Activated naive CD4-positive, alpha-beta T cell (primary cell): Measurements from ENCODE around the gene MYBL2.
A peak's percentile ranks its signal among the peaks of the same experiment; 100 is the strongest.

ENCODE experiments used
- DNase-seq, 4 experiments: peaks; one replicate each; lab custom pipeline; 2025; lab: John Stamatoyannopoulos, UW

Gene MYBL2

GRCh38 chr20:43723186-43723585 lies 56.3 kb downstream of the MYBL2 start:
- no peak for DNase-seq

GRCh38 chr20:43723735-43724134 lies 56.8 kb downstream of the MYBL2 start:
- DNase-seq: no peak

- no peak for DNase-seq
Measured at GRCh38 chr20:43724383-43724782, 57.5 kb downstream of the MYBL2 start.

GRCh38 chr20:43725666-43726065 lies 58.8 kb downstream of the MYBL2 start:
- no peak for DNase-seq

GRCh38 chr20:43726333-43726732 lies 59.4 kb downstream of the MYBL2 start:
- no peak for DNase-seq

- no peak for DNase-seq
Measured at GRCh38 chr20:43726811-43727338, 60.0 kb downstream of the MYBL2 start, which contains the start of gene GTSF1L. Gene GTSF1L, minus strand, starts transcription at chr20:43727002. Its CDS starts 308 bp downstream, at chr20:43726694.

- no peak for DNase-seq
Measured at GRCh38 chr20:43727980-43728590, 61.2 kb downstream of the MYBL2 start.

- DNase-seq: no peak
Measured at GRCh38 chr20:43728686-43729255, 61.9 kb downstream of the MYBL2 start.

- DNase-seq: no peak
Measured at GRCh38 chr20:43731469-43731868, 64.6 kb downstream of the MYBL2 start.

- DNase-seq: no peak
Measured at GRCh38 chr20:43731927-43732326, 65.0 kb downstream of the MYBL2 start.

GRCh38 chr20:43736588-43737158 lies 69.8 kb downstream of the MYBL2 start:
- DNase-seq: no peak

GRCh38 chr20:43737925-43738324 lies 71.0 kb downstream of the MYBL2 start:
- no peak for DNase-seq

- no peak for DNase-seq
Measured at GRCh38 chr20:43739148-43739749, 72.3 kb downstream of the MYBL2 start.

- DNase-seq: no peak
Measured at GRCh38 chr20:43740642-43741041, 73.7 kb downstream of the MYBL2 start.

- DNase-seq: peak in 1 of 4 experiments; percentile 9
Measured at GRCh38 chr20:43744151-43744611, 77.3 kb downstream of the MYBL2 start.

- DNase-seq: no peak
Measured at GRCh38 chr20:43744966-43745730, 78.2 kb downstream of the MYBL2 start.

- no peak for DNase-seq
Measured at GRCh38 chr20:43746344-43747137, 79.6 kb downstream of the MYBL2 start.

GRCh38 chr20:43748274-43748673 lies 81.4 kb downstream of the MYBL2 start:
- no peak for DNase-seq

- peak; percentile 68 to 86 (median 82) for DNase-seq
Measured at GRCh38 chr20:43749734-43750294, 82.9 kb downstream of the MYBL2 start.

GRCh38 chr20:43750774-43751166 lies 83.9 kb downstream of the MYBL2 start:
- no peak for DNase-seq
